Measurements from ENCODE around the gene OR6S1. TPM values are rescaled to one million over a fixed set of nuclear protein-coding genes. Genes with fewer than 3 reads are reported as not detected.
A peak's percentile ranks its signal among the peaks of the same experiment; 100 is the strongest.

Gene OR6S1
- total RNA-seq, 2 donors from 2014 or later = not detected

DNA sequence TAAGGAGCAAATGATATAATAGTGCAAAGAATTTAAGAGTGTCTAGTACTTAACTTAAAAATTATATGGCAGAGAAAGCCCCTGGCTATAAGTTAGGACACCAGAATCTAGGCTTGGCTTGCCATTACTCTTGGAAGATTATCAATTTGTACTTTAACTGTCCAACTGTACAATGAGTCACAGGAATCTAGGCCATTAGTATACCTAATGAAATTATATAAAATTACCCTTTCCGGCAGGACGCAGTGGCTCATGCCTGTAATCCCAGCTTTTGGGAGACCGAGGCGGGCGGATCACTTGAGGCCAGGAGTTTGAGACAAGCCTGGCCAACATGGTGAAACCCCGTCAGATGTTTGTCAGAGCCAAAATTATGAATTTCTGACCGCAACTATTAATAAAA is 691 bp upstream of the OR6S1 start:
- ATAC-seq = no peak
- TF ChIP-seq, protein P1, sequence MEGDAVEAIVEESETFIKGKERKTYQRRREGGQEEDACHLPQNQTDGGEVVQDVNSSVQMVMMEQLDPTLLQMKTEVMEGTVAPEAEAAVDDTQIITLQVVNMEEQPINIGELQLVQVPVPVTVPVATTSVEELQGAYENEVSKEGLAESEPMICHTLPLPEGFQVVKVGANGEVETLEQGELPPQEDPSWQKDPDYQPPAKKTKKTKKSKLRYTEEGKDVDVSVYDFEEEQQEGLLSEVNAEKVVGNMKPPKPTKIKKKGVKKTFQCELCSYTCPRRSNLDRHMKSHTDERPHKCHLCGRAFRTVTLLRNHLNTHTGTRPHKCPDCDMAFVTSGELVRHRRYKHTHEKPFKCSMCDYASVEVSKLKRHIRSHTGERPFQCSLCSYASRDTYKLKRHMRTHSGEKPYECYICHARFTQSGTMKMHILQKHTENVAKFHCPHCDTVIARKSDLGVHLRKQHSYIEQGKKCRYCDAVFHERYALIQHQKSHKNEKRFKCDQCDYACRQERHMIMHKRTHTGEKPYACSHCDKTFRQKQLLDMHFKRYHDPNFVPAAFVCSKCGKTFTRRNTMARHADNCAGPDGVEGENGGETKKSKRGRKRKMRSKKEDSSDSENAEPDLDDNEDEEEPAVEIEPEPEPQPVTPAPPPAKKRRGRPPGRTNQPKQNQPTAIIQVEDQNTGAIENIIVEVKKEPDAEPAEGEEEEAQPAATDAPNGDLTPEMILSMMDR (IDR thresholded peaks at IDR 0.05) = no peak
- no peak for TF ChIP-seq POLR2A (IDR thresholded peaks at IDR 0.05)
- Histone ChIP-seq H3K36me3 (replicated peaks in 1 of 2; ENCODE audit: insufficient read depth in 1 of 2, low read depth in 2 of 2) (no peaks in the 10 kb centered on the region), H3K9me3 (no peaks in the 10 kb centered on the region), H3K27me3 (no peaks in the 10 kb centered on the region), H3K4me3 (no peak overlapping the region), H3K27ac (no peak overlapping the region), H3K4me1 (no peaks in the 10 kb centered on the region)
- WGBS, 2 donors = 89 to 92% methylated on average over 7 of the region's 7 CpGs
- intact Hi-C loops (cut with DNase I) = no loop called here
- DNase-seq = no peak

DNA sequence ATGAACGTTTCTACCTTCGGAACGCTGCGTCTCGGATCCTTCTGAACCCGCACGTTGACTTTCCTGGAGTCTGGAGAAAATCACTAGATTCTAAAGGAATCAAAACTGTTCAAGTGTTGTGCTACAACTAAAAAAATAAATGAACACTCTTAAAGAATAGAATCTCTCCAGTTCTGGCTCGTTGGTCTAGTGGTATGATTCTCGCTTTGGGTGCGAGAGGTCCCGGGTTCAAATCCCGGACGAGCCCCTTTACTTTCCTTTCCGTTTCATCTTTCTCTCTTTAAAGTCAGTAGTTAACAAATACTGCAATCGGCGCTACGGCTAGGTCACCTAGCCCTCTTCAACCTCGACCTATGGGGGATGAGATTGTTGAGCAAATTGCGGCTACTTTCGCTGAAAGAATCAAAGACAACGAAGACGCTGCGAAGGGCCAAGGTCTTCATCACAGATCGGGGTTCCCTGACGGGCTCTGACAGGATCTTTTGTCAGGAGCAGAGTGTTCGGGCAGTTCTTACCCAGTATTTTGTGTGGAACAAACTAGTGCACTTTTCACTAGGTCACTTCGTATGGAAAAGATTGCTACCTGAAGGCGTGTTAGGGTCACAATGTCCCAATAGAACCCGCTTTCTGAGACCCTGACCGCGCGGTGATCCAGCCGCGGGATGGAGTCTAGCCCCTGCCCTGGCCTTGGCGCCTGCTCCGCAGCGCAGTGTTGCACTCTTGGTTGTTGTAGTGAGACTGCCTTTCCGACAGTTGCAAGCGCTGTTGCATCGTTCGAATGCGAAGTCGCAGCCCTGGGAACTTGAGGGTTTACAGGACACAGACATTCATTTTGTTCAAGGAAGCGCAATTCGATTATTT is 8.4 kb downstream of the OR6S1 start:
- H3K27ac ChIP-seq = peak overlapping the region in 1 of 4 donors; percentile 2
- intact Hi-C loops (cut with DNase I) = no loop called here
- peak; percentile 84 for ATAC-seq
- no peak for TF ChIP-seq POLR2A (IDR thresholded peaks at IDR 0.05)
- TF ChIP-seq, protein P1 (IDR thresholded peaks at IDR 0.05) = no peak
- 1 to 4% methylated on average over 42 to 45 of the region's 45 CpGs for WGBS, 2 donors
- H3K36me3 ChIP-seq (replicated peaks in 1 of 2; ENCODE audit: insufficient read depth in 1 of 2, low read depth in 2 of 2) = no peaks in the 10 kb centered on the region
- H3K4me3 ChIP-seq = no peak overlapping the region
- H3K4me1 ChIP-seq = peaks cover 27% of the 10 kb centered on the region
- no peaks in the 10 kb centered on the region for H3K27me3 ChIP-seq
- DNase-seq = peak; percentile 61 to 79 (median 69)
- no peaks in the 10 kb centered on the region for H3K9me3 ChIP-seq

DNA sequence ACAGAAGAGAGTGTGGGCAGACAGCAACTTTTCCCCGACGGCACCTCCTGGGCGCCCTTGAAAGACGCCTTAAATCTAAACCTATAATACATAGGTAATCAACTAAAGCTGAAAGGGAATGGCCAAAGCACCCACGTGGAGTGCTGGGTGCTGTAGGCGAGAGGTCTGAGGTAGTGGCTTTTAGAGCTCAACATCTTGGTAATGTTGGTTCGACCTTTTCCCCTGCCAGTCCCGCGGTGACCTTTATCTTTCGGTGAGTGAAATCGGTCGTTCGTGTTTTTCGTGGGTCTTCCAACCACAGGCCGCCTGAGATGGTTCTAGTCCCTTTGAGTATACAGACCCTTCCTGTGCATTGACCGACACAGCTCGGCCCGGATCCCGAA is 9.1 kb downstream of the OR6S1 start:
- ATAC-seq = no peak
- intact Hi-C loops (cut with DNase I) = no loop called here
- TF ChIP-seq POLR2A (IDR thresholded peaks at IDR 0.05) = no peak
- TF ChIP-seq, protein P1 (IDR thresholded peaks at IDR 0.05) = no peak
- H3K4me3 ChIP-seq = no peak overlapping the region
- H3K27me3 ChIP-seq = no peaks in the 10 kb centered on the region
- H3K36me3 ChIP-seq (replicated peaks in 1 of 2; ENCODE audit: insufficient read depth in 1 of 2, low read depth in 2 of 2) = no peaks in the 10 kb centered on the region
- WGBS, 2 donors = 3 to 5% methylated on average over 19 of the region's 19 CpGs
- H3K27ac ChIP-seq = no peak overlapping the region
- no peaks in the 10 kb centered on the region for H3K9me3 ChIP-seq
- H3K4me1 ChIP-seq = peaks cover 27% of the 10 kb centered on the region
- DNase-seq = no peak

DNA sequence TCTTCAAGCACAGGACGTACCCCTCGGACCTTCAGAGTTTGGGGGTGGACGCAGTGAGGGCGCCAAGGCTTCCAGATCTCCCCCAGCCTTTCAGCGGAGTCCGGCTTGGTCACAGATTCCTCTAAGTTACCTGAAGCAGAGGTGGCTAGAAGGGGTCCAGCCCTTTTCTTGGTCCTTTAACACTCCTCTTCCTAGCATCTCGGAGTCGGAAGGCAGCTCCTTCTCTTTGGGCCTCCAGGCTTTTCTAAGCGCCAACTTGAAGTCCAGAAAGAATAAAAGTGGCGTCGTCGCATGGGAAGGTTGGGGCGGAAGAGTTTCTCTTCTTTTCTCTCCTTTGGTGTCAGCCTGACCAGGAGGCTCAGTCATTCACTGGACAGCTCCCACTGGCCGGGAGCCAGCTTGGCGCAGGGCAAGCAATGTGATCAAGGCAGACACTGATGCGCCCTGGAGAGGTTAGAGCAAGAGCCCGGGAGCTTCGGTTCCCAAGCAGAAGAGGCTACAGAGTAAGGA is 9.6 kb downstream of the OR6S1 start:
- no peak overlapping the region for H3K27ac ChIP-seq
- DNase-seq = peak; percentile 62 to 80 (median 69)
- peaks cover 27% of the 10 kb centered on the region for H3K4me1 ChIP-seq
- 4 to 6% methylated on average over 14 to 18 of the region's 18 CpGs for WGBS, 2 donors
- no peaks in the 10 kb centered on the region for H3K9me3 ChIP-seq
- H3K4me3 ChIP-seq = no peak overlapping the region
- intact Hi-C loops (cut with DNase I) = no loop called here
- H3K27me3 ChIP-seq = no peaks in the 10 kb centered on the region
- TF ChIP-seq, protein P1 (IDR thresholded peaks at IDR 0.05) = no peak
- TF ChIP-seq POLR2A (IDR thresholded peaks at IDR 0.05) = no peak
- no peaks in the 10 kb centered on the region for H3K36me3 ChIP-seq (replicated peaks in 1 of 2; ENCODE audit: insufficient read depth in 1 of 2, low read depth in 2 of 2)
- peak; percentile 39 for ATAC-seq

Data from body of pancreas (tissue), 4 donors.